Right lobe of liver (tissue), 6 donors: Measurements from ENCODE around the gene XDH. TPM values are rescaled to one million over a fixed set of nuclear protein-coding genes. Genes with fewer than 3 reads are reported as not detected.

Experiments used
- ATAC-seq, 4 donors: fragments of 200-7000 bp; cut with Tn5 transposase; one replicate each; pipeline ENCODE4 v1.9.1; 2020; ENCODE audit warnings: mild to moderate bottlenecking in 4 of 4, moderate library complexity in 4 of 4
- DNase-seq, 3 donors: peaks; one replicate each; pipeline ENCODE4 v3.0.0-alpha.2; 2020
- H3K27ac ChIP-seq, 3 donors: fragments of 200-600 bp; one replicate each; pipeline ENCODE4 v1.8.0; 2022
- H3K27me3 ChIP-seq, 2 donors: fragments of 200-600 bp; one replicate each; pipeline ENCODE4 v1.8.0; 2022
- H3K36me3 ChIP-seq, 4 donors: fragments of 200-600 bp; sonication (generic) in 1 of 4; one replicate each; pipeline versions ENCODE4 v1.5.1 to v1.8.0; 2017 to 2022; ENCODE audit warnings: control low read depth in 1 of 4
- H3K4me1 ChIP-seq, 4 donors: fragments of 200-600 bp; sonication (generic) in 1 of 4; one replicate each; pipeline versions ENCODE4 v1.5.1 to v1.8.0; 2017 to 2022; ENCODE audit warnings: control low read depth in 1 of 4
- H3K4me3 ChIP-seq, 3 donors: fragments of 200-600 bp; one replicate each; pipeline ENCODE4 v1.8.0; 2022
- H3K9me3 ChIP-seq, 4 donors: fragments of 200-600 bp; sonication (generic) in 1 of 4; one replicate each; pipeline versions ENCODE4 v1.5.1 to v1.8.0; 2017 to 2022; ENCODE audit warnings: control low read depth in 1 of 4
- CTCF ChIP-seq, 4 donors: fragments of 200-600 bp in 3 of 4; fragments of 450-650 bp in 1 of 4; IDR thresholded peaks; one replicate each; pipeline versions ENCODE4 v1.5.1 to v1.8.0; 2016 to 2022; ENCODE audit warnings: antibody characterized with exemption in 4 of 4, mild to moderate bottlenecking in 2 of 4
- POLR2A ChIP-seq: fragments of 450-650 bp; IDR thresholded peaks from one replicate; pipeline ENCODE4 v1.6.1; 2017; ENCODE audit warnings: antibody characterized with exemption, mild to moderate bottlenecking
- WGBS: methylation state at CpG from one replicate; pipeline ENCODE4 v1.1.6; 2018; ENCODE audit warnings: low coverage, low lambda C conversion rate; ENCODE audit not compliant: insufficient coverage; ENCODE audit errors: missing lambda C conversion rate; 5-methylcytosine and 5-hydroxymethylcytosine counted together
- intact Hi-C, 2 donors: fragments of 100-400 bp; cut with DNase I; formaldehyde crosslinking; loops; one replicate each; pipeline versions ENCODE4 v1.11.2 to v1.14.1; 2022
- total RNA-seq, 6 experiments: library from RNA; depleted of rRNA in 2 of 6; stranded (reverse); fragments of >200 nt in 2 of 6; fragmentation: NEBNext Ultra II Directional in 3 of 6; extraction: Animal tissue kit (Norgen Biotek cat#: 25700) in 3 of 6; gene quantifications; one replicate each; pipeline versions ENCODE4 v1.1.0 to v1.2.4, GENCODE V29; 2016 to 2023
- donor health status: DM: no; HTN: yes; CAD: no.
- donor health status: DM: no; HTN: no; CAD: no.
- donor health status: DM: no; HTN: no; CAD: no.
- donor health status: DM: no; HTN: yes; CAD: no.
- donor health status: DM: no; HTN: yes; CAD: no.

The XDH gene
- total RNA-seq, 6 experiments from 2014 or later = 26.7 to 62.0 (median 37.8) TPM

- no peaks in the 10 kb centered on the region for H3K27me3 ChIP-seq
- ATAC-seq = no peak
- H3K4me3 ChIP-seq = no peak overlapping the region
- intact Hi-C loops = no loop called here
- peaks cover 0 to 50% (median 15%) of the 10 kb centered on the region in 4 donors for H3K36me3 ChIP-seq
- no peak overlapping the region for H3K27ac ChIP-seq
- DNase-seq = no peak
- H3K4me1 ChIP-seq = no peaks in the 10 kb centered on the region
- 93% methylated on average over 10 of the region's 10 CpGs for WGBS
- no peak for TF ChIP-seq CTCF (IDR thresholded peaks at IDR 0.05)
- no peak for TF ChIP-seq POLR2A
- H3K9me3 ChIP-seq = no peaks in the 10 kb centered on the region
Observed at GRCh38 chr2:31365348-31365747, 49.2 kb downstream of the XDH start.

GRCh38 chr2:31363956-31364750 lies 50.4 kb downstream of the XDH start:
- Histone ChIP-seq H3K4me1 (peaks cover 0 to 7% (median 2%) of the 10 kb centered on the region in 4 donors), H3K9me3 (no peaks in the 10 kb centered on the region), H3K4me3 (no peak overlapping the region), H3K36me3 (peaks cover 0 to 50% (median 15%) of the 10 kb centered on the region in 4 donors), H3K27ac (no peak overlapping the region), H3K27me3 (no peaks in the 10 kb centered on the region)
- no peak for DNase-seq
- TF ChIP-seq POLR2A (no peak), CTCF (IDR thresholded peaks at IDR 0.05) (no peak)
- intact Hi-C loops = no loop called here
- 82% methylated on average over 12 of the region's 15 CpGs for WGBS
- no peak for ATAC-seq

GRCh38 chr2:31362581-31362980 lies 52.0 kb downstream of the XDH start:
- Histone ChIP-seq H3K27ac (no peak overlapping the region), H3K36me3 (peaks cover 0 to 39% (median 10%) of the 10 kb centered on the region in 4 donors), H3K27me3 (no peaks in the 10 kb centered on the region), H3K4me3 (no peak overlapping the region), H3K9me3 (no peaks in the 10 kb centered on the region), H3K4me1 (peaks cover 0 to 17% (median 2%) of the 10 kb centered on the region in 4 donors)
- 96% methylated on average over 5 of the region's 5 CpGs for WGBS
- ATAC-seq = no peak
- no peak for DNase-seq
- intact Hi-C loops = no loop called here
- TF ChIP-seq CTCF (IDR thresholded peaks at IDR 0.05) = no peak
- TF ChIP-seq POLR2A = no peak

- ATAC-seq (peak; percentile 81 to 92 (median 87)), DNase-seq (peak in 1 of 3 donors; percentile 36)
- intact Hi-C loops = no loop called here
- H3K27me3 ChIP-seq = no peaks in the 10 kb centered on the region
- no peak overlapping the region for H3K4me3 ChIP-seq
- H3K4me1 ChIP-seq = peaks cover 0 to 17% (median 2%) of the 10 kb centered on the region in 4 donors
- no peaks in the 10 kb centered on the region for H3K9me3 ChIP-seq
- H3K27ac ChIP-seq = peak overlapping the region in 2 of 3 donors; percentile 57 to 60
- H3K36me3 ChIP-seq = peaks cover 0 to 18% (median 9%) of the 10 kb centered on the region in 4 donors
- 42% methylated on average over 2 of the region's 2 CpGs for WGBS
- TF ChIP-seq CTCF (IDR thresholded peaks at IDR 0.05) (no peak), POLR2A (no peak)
Observed at GRCh38 chr2:31359229-31359628, 55.3 kb downstream of the XDH start.
